Spleen (tissue), 11 donors: Measurements from ENCODE around the gene LAMP2. TPM values are rescaled to one million over a fixed set of nuclear protein-coding genes. Genes with fewer than 3 reads are reported as not detected.
A peak's percentile ranks its signal among the peaks of the same experiment; 100 is the strongest.

Experiments used
- DNase-seq: peaks from one replicate; pipeline ENCODE4 v3.0.0-alpha.2; 2020
- H3K27ac ChIP-seq, 8 donors: fragments of 200-600 bp; sonication (generic) in 7 of 8; 1 replicate in 4 of 8; 2 replicates in 4 of 8; pipeline versions ENCODE4 v1.5.0 to v1.8.0; 2016 to 2021; ENCODE audit warnings: inconsistent platforms in 4 of 8, mild to moderate bottlenecking in 4 of 8, moderate library complexity in 1 of 8
- H3K27me3 ChIP-seq, 7 donors: fragments of 200-600 bp; sonication (generic) in 6 of 7; replicated peaks in 1 of 7; 1 replicate in 4 of 7; 2 replicates in 3 of 7; pipeline versions ENCODE4 v1.5.0 to v1.8.0; 2016 to 2021; ENCODE audit warnings: inconsistent platforms in 3 of 7, mild to moderate bottlenecking in 1 of 7
- H3K36me3 ChIP-seq, 6 donors: fragments of 200-600 bp; sonication (generic) in 5 of 6; 1 replicate in 4 of 6; 2 replicates in 2 of 6; pipeline versions ENCODE4 v1.5.0 to v1.8.0; 2016 to 2021; ENCODE audit warnings: inconsistent platforms in 2 of 6
- H3K4me1 ChIP-seq, 6 donors: fragments of 200-600 bp; sonication (generic) in 5 of 6; 1 replicate in 3 of 6; 2 replicates in 3 of 6; pipeline versions ENCODE4 v1.5.0 to v1.8.0; 2016 to 2021; ENCODE audit warnings: inconsistent platforms in 3 of 6
- H3K4me3 ChIP-seq, 8 donors: fragments of 200-600 bp; sonication (generic) in 7 of 8; 1 replicate in 4 of 8; 2 replicates in 4 of 8; pipeline versions ENCODE4 v1.5.0 to v1.8.0; 2016 to 2021; ENCODE audit warnings: inconsistent platforms in 4 of 8, mild to moderate bottlenecking in 4 of 8, moderate library complexity in 2 of 8
- H3K9me3 ChIP-seq, 8 donors: fragments of 200-600 bp; sonication (generic) in 7 of 8; 1 replicate in 4 of 8; 2 replicates in 4 of 8; pipeline versions ENCODE4 v1.5.0 to v1.8.0; 2016 to 2021; ENCODE audit warnings: inconsistent platforms in 4 of 8
- POLR2A ChIP-seq, 3 donors: fragments of 450-650 bp; IDR thresholded peaks; one replicate each; pipeline ENCODE4 v1.5.1; 2017; ENCODE audit warnings: antibody characterized with exemption in 3 of 3, mild to moderate bottlenecking in 1 of 3
- POLR2AphosphoS5 ChIP-seq, 3 donors: sonication (generic); formaldehyde crosslinking; IDR thresholded peaks; one replicate each; pipeline ENCODE4 v1.5.1; 2017; ENCODE audit warnings: antibody characterized with exemption in 3 of 3
- WGBS, 5 donors: extraction: QIAGEN DNeasy Blood & Tissue Kit in 3 of 5; methylation state at CpG; one replicate each; pipeline versions ENCODE4 v1.1.5 to v1.1.7; 2013 to 2018; 5-methylcytosine and 5-hydroxymethylcytosine counted together
- intact Hi-C: fragments of 100-400 bp; cut with DNase I; formaldehyde crosslinking; loops from one replicate; pipeline ENCODE4 v1.15.0; 2023; ENCODE audit warnings: low total_unique reads
- polyA plus RNA-seq, 3 donors: library from polyadenylated mRNA; stranded (reverse); fragments of 200-250 nt; gene quantifications; one replicate each; pipeline ENCODE4 v1.2.1, GENCODE V29; 2013
- total RNA-seq, 7 donors: library from RNA; depleted of rRNA in 3 of 7; stranded (reverse); fragments of >200 nt in 3 of 7; fragmentation: NEBNext Ultra II Directional in 4 of 7; extraction: Animal tissue kit (Norgen Biotek cat#: 25700) in 4 of 7; gene quantifications; one replicate each; pipeline versions ENCODE4 v1.1.0 to v1.2.1, GENCODE V29; 2016 to 2021
- TF ChIP-seq, protein P1 (sequence below), 11 experiments: fragments of 200-600 bp in 7 of 11; fragments of 450-650 bp in 4 of 11; sonication (generic) in 4 of 11; IDR thresholded peaks in 8 of 11; conservative IDR thresholded peaks in 3 of 11; 1 replicate in 7 of 11; 2 replicates in 4 of 11; pipeline versions ENCODE4 v1.4.0 to v1.8.0; 2016 to 2021; ENCODE audit warnings: antibody characterized with exemption in 11 of 11, inconsistent platforms in 4 of 11, mild to moderate bottlenecking in 1 of 11
- donor health status: healthy with polysubstance abuse.
- donor health status: DM: no; HTN: no; CAD: no; lungs with moderate emphysema.
- donor health status: DM: no; HTN: no; CAD: no.
- donor health status: Bipolar disorder and iron deficiency.
- donor health status: healthy.
- donor health status: DM: no; HTN: no; CAD: no.
- donor health status: DM: yes; HTN: yes; CAD: no.

The LAMP2 gene
- total and polyA plus RNA-seq, 10 donors, result 13.6 to 99.3 (median 82.8) TPM

GRCh38 chrX:120429776-120430540, 39.1 kb downstream of the LAMP2 start:
- no peaks in the 10 kb centered on the region for H3K36me3 ChIP-seq
- no peak for TF ChIP-seq POLR2A (IDR thresholded peaks at IDR 0.05)
- TF ChIP-seq, protein P1, sequence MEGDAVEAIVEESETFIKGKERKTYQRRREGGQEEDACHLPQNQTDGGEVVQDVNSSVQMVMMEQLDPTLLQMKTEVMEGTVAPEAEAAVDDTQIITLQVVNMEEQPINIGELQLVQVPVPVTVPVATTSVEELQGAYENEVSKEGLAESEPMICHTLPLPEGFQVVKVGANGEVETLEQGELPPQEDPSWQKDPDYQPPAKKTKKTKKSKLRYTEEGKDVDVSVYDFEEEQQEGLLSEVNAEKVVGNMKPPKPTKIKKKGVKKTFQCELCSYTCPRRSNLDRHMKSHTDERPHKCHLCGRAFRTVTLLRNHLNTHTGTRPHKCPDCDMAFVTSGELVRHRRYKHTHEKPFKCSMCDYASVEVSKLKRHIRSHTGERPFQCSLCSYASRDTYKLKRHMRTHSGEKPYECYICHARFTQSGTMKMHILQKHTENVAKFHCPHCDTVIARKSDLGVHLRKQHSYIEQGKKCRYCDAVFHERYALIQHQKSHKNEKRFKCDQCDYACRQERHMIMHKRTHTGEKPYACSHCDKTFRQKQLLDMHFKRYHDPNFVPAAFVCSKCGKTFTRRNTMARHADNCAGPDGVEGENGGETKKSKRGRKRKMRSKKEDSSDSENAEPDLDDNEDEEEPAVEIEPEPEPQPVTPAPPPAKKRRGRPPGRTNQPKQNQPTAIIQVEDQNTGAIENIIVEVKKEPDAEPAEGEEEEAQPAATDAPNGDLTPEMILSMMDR (IDR thresholded peaks at IDR 0.05 in 8 of 11, conservative IDR thresholded peaks at IDR 0.05 in 3 of 11), result no peak
- no peak for TF ChIP-seq POLR2AphosphoS5 (IDR thresholded peaks at IDR 0.05)
- intact Hi-C loops, result no loop called here
- H3K9me3 ChIP-seq, result no peaks in the 10 kb centered on the region
- no peak overlapping the region for H3K27ac ChIP-seq
- no peaks in the 10 kb centered on the region for H3K4me1 ChIP-seq
- no peak for DNase-seq
- no peaks in the 10 kb centered on the region for H3K27me3 ChIP-seq
- 55 to 71% (median 69%) methylated on average over 2 of the region's 2 CpGs for whole genome bisulfite sequencing, 5 donors
- H3K4me3 ChIP-seq, result no peak overlapping the region

DNA sequence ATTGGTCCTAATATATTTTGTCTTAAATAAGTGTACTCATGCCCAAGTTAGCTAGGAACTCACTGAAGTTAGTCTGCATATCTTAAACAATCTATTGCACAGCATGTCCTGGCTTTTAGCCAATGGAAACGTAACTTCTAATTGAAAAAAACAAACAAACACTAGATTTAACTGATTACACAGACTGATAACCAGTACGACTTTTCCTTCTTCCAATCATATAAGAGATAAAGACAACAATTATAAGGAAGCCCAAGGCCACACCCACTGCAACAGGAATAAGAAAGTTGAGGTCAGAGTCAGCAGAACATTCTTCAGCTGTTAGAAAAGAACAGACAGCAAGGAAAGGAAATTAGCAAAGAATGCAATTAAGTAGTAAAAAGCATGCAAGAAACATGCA, 40.8 kb downstream of the LAMP2 start:
- H3K27me3 ChIP-seq, result no peaks in the 10 kb centered on the region
- no peaks in the 10 kb centered on the region for H3K36me3 ChIP-seq
- H3K9me3 ChIP-seq, result no peaks in the 10 kb centered on the region
- no peak for DNase-seq
- H3K27ac ChIP-seq, result no peak overlapping the region
- TF ChIP-seq POLR2A (IDR thresholded peaks at IDR 0.05) (no peak), POLR2AphosphoS5 (IDR thresholded peaks at IDR 0.05) (no peak)
- TF ChIP-seq, protein P1 (IDR thresholded peaks at IDR 0.05 in 8 of 11, conservative IDR thresholded peaks at IDR 0.05 in 3 of 11), result no peak
- 17 to 31% (median 22%) methylated on average over 2 of the region's 2 CpGs for WGBS, 5 donors
- H3K4me3 ChIP-seq, result no peak overlapping the region
- intact Hi-C loops, result no loop called here
- peaks cover 0 to 3% (median 0%) of the 10 kb centered on the region in 6 donors for H3K4me1 ChIP-seq

DNA sequence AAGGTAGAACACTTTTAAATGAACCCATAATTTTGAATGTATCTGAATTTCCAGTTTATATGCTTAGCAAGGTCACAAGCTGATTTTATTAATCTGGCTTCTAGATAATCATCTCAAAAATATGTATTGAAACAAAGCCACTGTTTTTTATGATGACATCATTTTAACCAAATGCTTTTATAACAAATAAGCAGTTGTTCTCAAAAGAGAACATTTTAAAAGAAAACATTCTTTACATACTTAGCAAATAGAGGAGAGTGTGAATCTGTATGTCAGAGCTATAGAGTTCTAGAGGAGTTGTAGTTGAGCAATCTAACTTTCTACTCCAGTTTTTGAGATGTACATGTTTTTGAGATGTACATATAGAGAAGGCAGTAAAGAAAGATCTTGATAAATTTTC, 42.5 kb downstream of the LAMP2 start:
- Histone ChIP-seq H3K4me3 (no peak overlapping the region), H3K4me1 (peaks cover 0 to 3% (median 0%) of the 10 kb centered on the region in 6 donors), H3K27me3 (no peaks in the 10 kb centered on the region), H3K9me3 (no peaks in the 10 kb centered on the region), H3K27ac (no peak overlapping the region), H3K36me3 (no peaks in the 10 kb centered on the region)
- TF ChIP-seq POLR2A (IDR thresholded peaks at IDR 0.05), result no peak
- TF ChIP-seq POLR2AphosphoS5 (IDR thresholded peaks at IDR 0.05), result no peak
- TF ChIP-seq, protein P1 (IDR thresholded peaks at IDR 0.05 in 8 of 11, conservative IDR thresholded peaks at IDR 0.05 in 3 of 11), result no peak
- no peak for DNase-seq
- intact Hi-C loops, result no loop called here

GRCh38 chrX:120419463-120419862, 49.6 kb downstream of the LAMP2 start:
- Histone ChIP-seq H3K9me3 (no peaks in the 10 kb centered on the region), H3K36me3 (no peaks in the 10 kb centered on the region), H3K27ac (peak overlapping the region in 4 of 8 donors; percentile 51 to 77 (median 58)), H3K4me1 (peaks cover 0 to 3% (median 0%) of the 10 kb centered on the region in 6 donors), H3K27me3 (no peaks in the 10 kb centered on the region), H3K4me3 (no peak overlapping the region)
- 18 to 42% (median 25%) methylated on average over 2 of the region's 2 CpGs; no CpG with 5 or more reads in 1 of the 5 donors for WGBS, 5 donors
- TF ChIP-seq POLR2A (IDR thresholded peaks at IDR 0.05) (no peak), POLR2AphosphoS5 (IDR thresholded peaks at IDR 0.05) (no peak)
- TF ChIP-seq, protein P1 (IDR thresholded peaks at IDR 0.05 in 8 of 11, conservative IDR thresholded peaks at IDR 0.05 in 3 of 11), result no peak
- intact Hi-C loops, result no loop called here
- peak; percentile 77 for DNase-seq
